ENCODE data around the gene VPS37D. TPM values are rescaled to one million over a fixed set of nuclear protein-coding genes. Genes with fewer than 3 reads are reported as not detected.

VPS37D gene
- total and polyA plus RNA-seq, 10 of the 15 experiments (the other 5 are each of a cell fraction or from before 2014, with no cell fraction given) = 0.10 to 0.45 (median 0.16) TPM; not detected in 6

- CTCF ChIA-PET = interaction anchor here (1.0 to 2.0 kb wide), 5 partner anchors 8 to 33 kb away, joined by 3 to 7 read pairs (median 4); no protein-coding TSS in a partner anchor
- BruUV-seq (replicated peaks) = no TSS peak
- H3K4me1 ChIP-seq (ENCODE audit: control insufficient read depth, insufficient read depth, low read length) = no peaks in the 10 kb centered on the region
- DNase-seq (ENCODE audit: low read depth, low spot score) (no peak), ATAC-seq (no peak), FAIRE-seq (no peak)
- POLR2A ChIA-PET = no interaction called here
- H3K79me2 ChIP-seq (ENCODE audit: control insufficient read depth, insufficient read depth, low read length) = no peaks in the 10 kb centered on the region
- in situ Hi-C loops (cut with MboI) = no loop called here
- H4K20me1 ChIP-seq (ENCODE audit: control insufficient read depth, insufficient read depth) = no peaks in the 10 kb centered on the region
- H3K9me3 ChIP-seq (replicated peaks; ENCODE audit: control insufficient read depth, insufficient read depth, low read length) = no peaks in the 10 kb centered on the region
- SMC1A ChIA-PET (ENCODE audit: uncharacterized antibody, unreplicated experiment) = no interaction called here
- H3K36me3 ChIP-seq (ENCODE audit: control insufficient read depth in 2 of 2, insufficient read depth in 2 of 2, low read length in 1 of 2) = peaks cover 2 to 19% of the 10 kb centered on the region in 2 experiments
- H3K27ac ChIP-seq (ENCODE audit: control insufficient read depth, insufficient read depth) = no peak overlapping the region
- no peak overlapping the region for H3K4me3 ChIP-seq
- WGBS (ENCODE audit: insufficient coverage, insufficient replicate concordance, low lambda C conversion rate, missing lambda C conversion rate) = 58% methylated on average over 8 of the region's 8 CpGs
- no peaks in the 10 kb centered on the region for H3K27me3 ChIP-seq (replicated peaks in 1 of 2; ENCODE audit: control insufficient read depth in 2 of 2, insufficient read depth in 2 of 2, low read length in 1 of 2)
- no peak overlapping the region for H3K4me2 ChIP-seq (ENCODE audit: control insufficient read depth, insufficient read depth)
- H3K9ac ChIP-seq (ENCODE audit: control insufficient read depth, insufficient read depth, low read length) = no peak overlapping the region
- intact Hi-C loops (cut with micrococcal nuclease; ENCODE audit: unreplicated experiment) = no loop called here
- H2AFZ ChIP-seq (ENCODE audit: control insufficient read depth, low read depth, low read length) = no peak overlapping the region
- RAD21 ChIA-PET (ENCODE audit: unreplicated experiment) = no interaction called here
- TF ChIP-seq NKRF (conservative IDR thresholded peaks at IDR 0.05) (no peak), SREBF1 (IDR thresholded peaks at IDR 0.05; ENCODE audit: low read length) (no peak), MLLT1 (IDR thresholded peaks at IDR 0.05) (no peak), CREB1 (IDR thresholded peaks at IDR 0.05; ENCODE audit: low read depth) (no peak), FOXK2 (IDR thresholded peaks at IDR 0.05) (no peak), EGR1 (IDR thresholded peaks at IDR 0.05; ENCODE audit: borderline replicate concordance in 1 of 2, low read depth in 2 of 2, low read length in 2 of 2) (no peak), CEBPB (IDR thresholded peaks at IDR 0.05; ENCODE audit: borderline replicate concordance in 1 of 2, low read depth in 2 of 2, low read length in 2 of 2) (no peak), IKZF2 (IDR thresholded peaks at IDR 0.05) (no peak), ZNF592 (IDR thresholded peaks at IDR 0.05) (no peak), PRDM15 (CRISPR knock-in tag; IDR thresholded peaks at IDR 0.05) (no peak), MEF2B (IDR thresholded peaks at IDR 0.05; ENCODE audit: partially characterized antibody, poor library complexity, severe bottlenecking) (no peak), RUNX3 (IDR thresholded peaks at IDR 0.05; ENCODE audit: low read length) (no peak), RBBP5 (conservative IDR thresholded peaks at IDR 0.05) (no peak), KAT2A (conservative IDR thresholded peaks at IDR 0.05; ENCODE audit: control insufficient read depth, low read depth, low read length) (no peak)
These were observed 34.6 kb downstream of the VPS37D start for GRCh38 chr7:73702226-73702625.

Measured in GM12878 (cell line).